Hypothalamus (tissue), 51 donors: ENCODE measurements around the gene CHIC2.
A peak's percentile ranks its signal among the peaks of the same experiment; 100 is the strongest.
"Not testable (repeated sequence)": the region's sequence is repeated elsewhere in the genome, so short reads cannot be mapped to it uniquely, and the experiment has no call there.

Experiments used
- DNase-seq, 51 donors: peaks; one replicate each; lab custom pipeline; 2025; lab: John Stamatoyannopoulos, UW

CHIC2 gene

GRCh38 chr4:54064317-54065111 is at the start of gene CHIC2:
Gene CHIC2, minus strand, starts transcription at chr4:54064605. Its CDS starts 305 bp downstream, at chr4:54064300.
- peak; percentile 18 to 94 (median 85) for DNase-seq

DNA sequence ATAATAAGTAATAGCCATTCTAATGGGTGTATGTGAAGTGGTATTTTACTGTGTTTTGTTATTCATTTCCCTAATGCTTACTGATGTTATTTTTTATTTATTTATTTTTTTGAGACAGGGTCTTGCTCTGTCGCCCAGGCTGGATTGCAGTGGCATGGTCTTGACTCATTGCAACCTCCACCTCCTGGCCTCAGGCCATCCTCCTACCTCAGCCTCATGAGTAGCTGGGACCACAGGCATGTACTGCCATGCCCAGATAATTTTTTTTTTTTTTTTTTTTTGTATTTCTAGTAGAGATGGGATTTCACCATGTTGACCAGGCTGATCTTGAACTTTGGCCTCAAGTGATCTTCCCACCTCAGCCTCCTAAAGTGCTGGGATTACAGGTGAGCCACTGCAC is 48.8 kb upstream of the CHIC2 start:
- not testable (repeated sequence) for DNase-seq

DNA sequence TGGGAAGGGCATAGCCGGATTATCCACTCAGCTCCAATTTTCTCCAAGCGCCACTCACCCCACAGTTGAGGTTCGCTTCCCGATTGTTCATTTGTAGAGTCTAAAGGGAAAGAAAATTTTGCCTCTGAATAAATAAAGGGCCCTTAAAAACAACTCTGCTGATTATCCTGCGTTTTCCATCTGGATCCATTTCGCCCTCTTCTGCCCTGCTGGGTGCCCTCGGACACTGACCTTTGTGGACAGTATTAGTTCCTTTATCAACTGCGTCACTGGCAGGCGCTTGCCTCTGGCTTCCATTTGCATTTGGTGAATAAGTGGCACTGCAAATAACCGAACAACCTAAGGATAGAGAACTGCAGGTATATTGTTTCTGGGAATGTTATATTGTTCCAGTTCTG is 45.6 kb upstream of the CHIC2 start:
- DNase-seq: no peak

DNA sequence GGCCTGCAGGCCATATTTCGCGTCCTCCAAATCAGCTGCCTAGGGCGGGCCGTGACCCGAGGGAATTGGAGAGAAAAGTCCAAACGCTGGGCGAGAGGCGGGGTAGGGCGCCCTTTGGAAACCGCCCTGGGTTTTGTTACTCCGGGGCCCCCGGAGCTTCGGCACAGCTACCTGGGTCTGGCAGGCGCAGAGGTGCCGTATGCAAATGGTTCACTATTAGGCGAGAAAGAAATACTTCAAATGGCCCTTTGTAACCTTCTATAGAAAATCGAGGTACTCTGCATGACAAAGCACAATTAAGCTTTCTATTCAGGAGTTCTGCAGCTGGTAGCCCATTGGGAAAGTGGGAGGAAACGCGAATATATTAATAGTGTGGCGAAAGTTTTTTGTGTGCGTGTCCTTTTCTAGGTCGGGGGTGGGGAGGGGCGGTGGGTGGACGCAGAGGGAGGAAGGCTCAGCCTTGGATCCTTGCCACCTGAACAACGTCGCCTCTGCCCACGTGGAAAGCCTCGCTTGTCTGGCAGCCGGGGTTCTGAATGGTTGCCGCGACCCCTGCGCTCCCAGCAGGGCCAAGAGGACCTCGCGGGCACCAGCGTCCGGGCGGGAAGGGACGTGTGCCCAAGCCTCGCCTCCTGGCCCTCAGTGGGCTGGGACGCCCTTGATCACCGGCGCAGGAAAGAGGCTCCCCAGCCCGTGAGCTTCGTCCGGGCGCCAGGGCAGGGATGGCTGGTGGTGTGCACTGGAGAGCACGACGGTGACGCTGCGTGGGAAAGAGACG is 45.0 kb upstream of the CHIC2 start:
- no peak for DNase-seq

DNA sequence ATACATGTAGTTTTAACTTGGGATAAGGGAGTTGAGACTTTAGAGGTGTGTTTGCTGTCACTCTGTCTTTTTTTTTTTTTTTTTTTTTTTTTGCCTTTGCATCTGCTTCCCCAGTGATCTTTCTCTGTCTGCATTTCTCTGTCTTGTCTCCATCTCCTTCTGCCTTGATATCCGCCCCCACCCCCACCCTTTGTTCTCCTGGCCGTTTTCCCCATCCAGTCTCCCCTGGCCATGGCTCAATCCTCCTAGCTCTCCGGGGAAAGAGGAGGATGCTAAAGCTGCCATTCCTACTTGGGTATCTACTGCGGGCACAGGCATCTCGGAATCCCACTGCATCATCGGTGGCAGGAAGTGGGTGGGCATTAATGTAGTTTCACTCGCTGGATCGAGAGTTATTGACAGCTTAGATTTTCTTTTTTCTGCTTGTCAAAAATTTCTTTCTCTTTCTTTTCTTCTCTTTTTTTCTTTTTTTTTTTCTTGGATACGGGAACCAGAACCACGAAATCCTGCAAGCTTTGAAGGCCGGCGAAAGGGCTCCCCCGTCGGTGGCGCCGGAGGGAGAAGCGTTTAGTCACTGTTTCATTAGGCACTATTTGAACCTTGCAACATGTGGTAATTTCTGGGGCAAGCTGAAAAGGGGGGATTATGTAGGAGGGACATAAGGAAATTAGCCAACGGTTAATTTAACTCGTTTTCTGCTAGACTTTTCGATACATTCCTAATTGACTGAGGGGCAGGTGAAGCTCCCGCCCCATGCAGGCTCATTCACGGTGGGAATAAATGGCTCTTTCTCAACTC is 43.7 kb upstream of the CHIC2 start:
- DNase-seq: no peak

DNA sequence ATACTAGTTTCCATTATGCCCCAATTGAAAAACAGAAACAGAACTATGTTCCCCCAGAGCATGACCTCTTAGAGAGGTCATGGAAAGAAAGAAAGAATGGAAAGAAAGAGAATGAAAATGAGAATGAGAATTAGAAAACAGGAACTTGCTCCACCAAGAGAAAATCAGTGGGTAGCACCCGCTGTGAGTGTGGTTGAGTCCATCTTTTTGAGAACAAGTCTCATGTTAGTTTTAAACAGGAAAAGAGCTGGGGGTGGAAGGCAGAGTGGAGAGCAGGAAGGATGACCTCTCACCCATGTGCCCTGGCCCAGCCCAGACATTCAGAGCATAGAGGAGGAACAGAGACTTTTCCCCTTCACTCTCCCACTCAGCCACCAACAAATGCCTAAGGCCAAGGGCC is 40.5 kb upstream of the CHIC2 start:
- DNase-seq: no peak

GRCh38 chr4:54103190-54103574 is 38.8 kb upstream of the CHIC2 start:
- no peak for DNase-seq

DNA sequence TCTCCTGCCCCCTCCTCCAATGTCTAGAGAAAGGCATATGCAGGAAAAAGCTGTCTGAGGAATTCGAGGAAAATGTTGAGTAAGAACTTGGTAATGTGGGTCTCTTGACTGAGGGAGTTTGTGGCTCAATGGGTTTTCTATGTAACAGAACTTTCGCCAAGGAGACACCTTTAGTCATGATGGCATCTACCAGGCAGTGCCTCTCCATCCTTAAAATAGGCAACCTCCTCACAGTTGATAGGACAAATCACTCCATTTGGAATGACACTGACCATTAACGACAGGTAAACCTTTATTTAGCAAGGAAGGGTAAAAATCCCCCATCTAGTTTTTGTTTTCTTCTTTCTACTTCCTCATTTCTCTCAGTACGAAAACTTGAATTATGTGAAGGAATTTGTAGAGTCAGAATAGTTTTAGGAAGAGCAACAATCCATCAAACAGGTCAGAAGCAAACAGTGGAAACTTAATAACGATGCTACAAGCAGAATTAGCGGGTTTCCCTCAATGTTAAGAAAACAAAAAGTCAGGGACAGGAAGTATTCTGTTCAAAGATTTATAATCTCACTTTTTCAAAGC is 38.2 kb upstream of the CHIC2 start:
- DNase-seq: no peak

GRCh38 chr4:54101190-54102041 is 37.0 kb upstream of the CHIC2 start:
- DNase-seq: no peak

DNA sequence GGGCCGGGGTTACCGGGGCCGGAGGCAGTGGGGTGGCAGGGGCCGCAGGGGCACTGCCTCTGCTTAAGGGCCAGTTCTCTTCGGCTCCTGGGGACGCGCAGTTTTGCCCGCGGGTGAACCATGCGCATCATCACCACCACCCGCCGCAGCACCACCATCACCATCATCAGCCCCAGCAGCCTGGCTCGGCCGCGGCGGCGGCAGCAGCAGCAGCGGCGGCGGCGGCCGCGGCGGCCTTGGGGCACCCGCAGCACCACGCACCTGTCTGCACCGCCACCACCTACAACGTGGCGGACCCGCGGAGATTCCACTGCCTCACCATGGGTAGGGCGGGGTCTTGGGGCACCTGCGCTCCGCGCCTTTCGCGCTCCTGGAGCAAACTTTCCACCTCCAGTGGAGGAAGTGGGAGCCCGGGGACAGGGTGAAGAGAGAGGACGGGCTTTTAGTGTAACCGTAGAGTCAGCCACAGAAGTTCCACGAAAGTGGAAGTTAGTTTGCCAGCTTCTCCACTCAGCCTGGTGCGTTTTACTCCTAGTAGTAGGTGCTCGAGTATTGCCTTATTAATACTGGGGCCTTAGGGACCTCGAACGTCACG is 36.3 kb upstream of the CHIC2 start:
- no peak for DNase-seq

- peak in 9 of 51 donors; percentile 5 to 31 (median 13) for DNase-seq
Observed at GRCh38 chr4:54099748-54100574, 35.6 kb upstream of the CHIC2 start, which contains the start of gene GSX2. Gene GSX2, plus strand, starts transcription at chr4:54100163. Its CDS starts 182 bp downstream, at chr4:54100345.

GRCh38 chr4:54099287-54099747 is 34.9 kb upstream of the CHIC2 start:
- DNase-seq: peak in 2 of 51 donors; percentile 7 to 24

GRCh38 chr4:54098375-54098774 is 34.0 kb upstream of the CHIC2 start:
- DNase-seq: no peak

DNA sequence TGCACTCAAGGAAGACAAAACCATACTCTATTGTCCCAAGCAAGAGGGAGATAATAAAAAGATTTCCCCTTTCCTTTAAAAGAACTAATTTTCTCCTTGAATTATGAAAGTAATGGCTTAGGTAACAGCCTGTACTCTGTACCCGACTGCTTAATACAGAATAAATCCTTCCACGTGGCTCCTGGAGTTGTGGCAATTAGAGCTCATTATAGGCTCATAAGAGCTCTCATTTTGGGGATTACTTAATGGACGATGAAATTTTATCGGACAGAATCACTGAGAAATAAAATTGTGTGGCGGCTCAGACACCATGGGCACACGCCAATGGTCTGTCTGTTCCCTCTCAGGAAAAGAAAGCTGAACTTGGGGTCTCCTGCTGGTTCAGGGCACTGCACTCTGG is 32.7 kb upstream of the CHIC2 start:
- no peak for DNase-seq

GRCh38 chr4:54096295-54096962 is 32.0 kb upstream of the CHIC2 start:
- DNase-seq: peak in 1 of 51 donors; percentile 29

DNA sequence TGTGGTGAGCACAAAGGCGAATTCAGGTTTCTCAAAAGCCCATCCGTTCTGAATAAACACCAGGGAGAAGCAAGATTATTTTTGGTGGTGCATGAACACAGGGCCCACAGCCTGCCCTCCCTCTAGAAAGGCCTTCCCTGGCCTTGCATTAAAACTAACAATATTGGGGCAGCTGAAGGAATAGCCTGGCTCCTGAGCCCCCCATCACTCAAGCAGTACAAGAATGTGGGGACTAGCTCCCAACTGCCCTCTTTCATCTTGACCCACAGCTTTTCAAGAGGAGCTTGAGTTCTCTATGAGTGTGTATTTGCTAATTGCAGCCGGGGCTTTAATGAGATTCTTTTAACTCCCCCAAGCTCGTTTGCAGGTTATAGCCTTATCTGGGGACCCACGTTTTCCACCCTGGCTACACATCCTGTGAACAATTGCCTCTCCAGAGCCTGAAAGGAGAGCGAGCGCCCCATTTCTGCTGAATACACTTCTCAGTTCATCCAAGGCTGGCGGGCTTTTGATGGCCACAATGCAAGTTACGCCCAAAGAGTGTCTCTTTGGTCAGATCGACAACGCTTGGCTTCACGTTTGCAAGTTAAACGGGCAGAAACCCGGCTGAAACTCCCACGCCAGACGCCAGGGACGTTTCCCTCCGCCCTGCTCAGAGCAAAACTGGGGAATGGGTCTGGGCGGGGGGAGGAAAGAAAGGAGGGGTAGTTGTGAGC is 30.9 kb upstream of the CHIC2 start:
- DNase-seq: no peak

DNA sequence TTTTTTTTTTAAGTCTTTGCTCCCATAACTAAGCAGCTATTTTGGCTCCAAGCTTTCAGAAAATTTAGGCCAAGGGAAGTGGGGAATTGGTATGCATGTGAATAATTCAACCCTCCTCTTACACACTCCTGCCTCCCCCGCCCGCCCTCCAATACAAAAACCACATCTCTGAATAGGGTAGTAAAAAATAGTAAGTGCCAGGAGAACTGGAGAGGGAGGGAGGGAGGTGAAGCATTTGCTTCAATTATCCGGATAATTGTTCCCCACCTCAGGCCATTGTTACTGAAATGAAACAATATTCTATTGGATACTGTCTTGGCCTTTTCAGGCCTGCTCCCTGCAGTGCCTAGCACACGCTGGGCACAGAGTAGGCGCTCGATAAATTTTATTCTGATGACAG is 30.0 kb upstream of the CHIC2 start:
- no peak for DNase-seq
